HG02571 (cell line): ENCODE data around the gene TFAP2D.

Experiments used
- ATAC-seq: cut with Tn5 transposase; IDR thresholded peaks from one replicate; pipeline ENCODE4 v1.9.1; 2021; ENCODE audit warnings: mild to moderate bottlenecking, moderate library complexity; ENCODE audit not compliant: unreplicated experiment

Gene TFAP2D

DNA sequence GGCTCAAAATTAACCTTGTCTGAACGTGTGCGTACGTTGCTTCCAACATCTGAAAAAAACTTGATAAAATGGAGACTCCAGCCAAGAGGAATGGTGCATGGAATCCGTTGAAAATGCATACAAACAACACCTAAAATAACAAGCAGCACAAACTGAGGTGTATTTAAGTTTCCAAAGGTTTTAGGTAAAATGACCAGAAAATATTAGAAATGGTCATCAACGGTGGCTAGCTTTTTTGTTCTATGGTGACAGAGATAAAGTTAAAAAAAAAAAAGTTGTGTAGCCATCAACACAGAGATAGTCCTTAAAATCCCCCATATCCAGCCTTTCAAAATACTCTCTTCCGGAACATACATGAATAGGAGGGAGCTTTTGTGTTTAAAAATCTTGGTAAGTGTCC is 104.7 kb downstream of the TFAP2D start:
- ATAC-seq: no peak

GRCh38 chr6:50818673-50819072 is 105.3 kb downstream of the TFAP2D start, which contains the start of gene TFAP2B:
Gene TFAP2B, plus strand, starts transcription at chr6:50818871. Its CDS starts 21 bp downstream, at chr6:50818892.
- ATAC-seq: no peak

GRCh38 chr6:50819466-50819903 is 106.2 kb downstream of the TFAP2D start:
- no peak for ATAC-seq

- ATAC-seq: no peak
Measured at GRCh38 chr6:50819904-50820868, 106.9 kb downstream of the TFAP2D start.

DNA sequence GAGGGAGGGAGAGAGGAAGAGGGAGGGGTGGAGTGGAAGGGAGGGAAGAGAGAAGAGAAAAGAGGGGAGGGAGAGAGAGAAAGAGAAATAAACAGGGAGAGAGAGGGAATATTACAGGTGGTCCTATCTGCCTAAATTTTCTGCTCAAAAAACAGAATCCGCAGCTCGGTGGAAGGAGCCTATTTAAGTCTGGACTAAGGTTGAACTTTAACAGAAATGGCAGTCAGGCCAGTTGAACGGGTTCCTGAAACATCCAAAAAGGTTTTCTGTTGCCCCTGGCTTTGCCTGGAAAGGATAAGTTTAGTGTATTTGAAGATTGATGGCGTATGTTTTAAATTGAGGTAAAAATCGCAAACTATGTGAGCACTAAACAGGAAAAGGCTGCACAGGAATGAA is 107.5 kb downstream of the TFAP2D start:
- no peak for ATAC-seq

- ATAC-seq: no peak
Measured at GRCh38 chr6:50821441-50822077, 108.2 kb downstream of the TFAP2D start.

DNA sequence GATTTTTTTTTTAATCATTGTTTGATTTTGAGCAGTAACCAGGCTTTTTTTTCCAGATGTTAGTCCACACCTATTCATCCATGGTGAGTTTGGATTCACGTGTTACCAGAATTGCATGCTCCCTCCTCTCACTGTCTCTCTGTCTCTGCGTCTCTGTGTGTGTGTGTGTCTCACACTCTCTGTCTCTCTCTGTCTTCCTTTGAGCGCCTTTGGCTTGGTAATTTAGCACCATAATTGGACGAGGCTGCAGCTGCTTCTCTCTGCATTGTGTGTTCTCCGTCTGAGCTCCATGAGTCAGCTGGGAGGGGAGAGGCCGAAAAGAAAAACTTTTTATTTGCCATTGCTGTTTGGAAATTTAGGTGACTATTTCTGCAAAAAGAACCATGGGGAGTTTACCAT is 108.8 kb downstream of the TFAP2D start:
- ATAC-seq: no peak
